ENCODE data around the gene SLC25A21.

Gene SLC25A21

DNA sequence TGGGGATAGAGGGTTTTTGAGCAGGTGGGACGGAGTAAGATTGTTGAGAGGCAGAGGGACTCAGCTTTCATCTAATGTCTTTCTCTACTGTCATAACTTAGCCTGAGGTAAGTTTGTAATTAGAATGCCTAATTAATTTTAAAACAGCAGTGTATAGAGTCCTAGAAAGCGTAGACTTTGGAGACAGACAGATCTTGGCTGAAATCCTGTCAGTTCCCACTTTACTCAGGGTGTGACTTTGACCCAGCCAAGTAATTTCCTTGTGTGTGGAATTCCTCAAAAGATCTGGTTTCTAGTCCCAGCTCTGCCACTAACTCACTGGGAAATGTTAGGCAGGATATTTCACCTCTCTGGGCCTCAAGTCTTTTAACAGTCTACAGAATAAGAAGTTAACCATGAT, 74.3 kb downstream of the SLC25A21 start:
- no peak for DNase-seq (ENCODE audit: low read depth, low spot score)
- TF ChIP-seq EZH2 (IDR thresholded peaks at IDR 0.05), result no peak
- no peak for TF ChIP-seq FOXP2 (optimal IDR thresholded peaks at IDR 0.05; ENCODE audit: control extremely low read depth, extremely low read length, insufficient read depth)
- no peak for TF ChIP-seq POLR2AphosphoS5 (IDR thresholded peaks at IDR 0.05; ENCODE audit: borderline replicate concordance, low read depth, low read length)

GRCh38 chr14:37094502-37094901, 77.9 kb downstream of the SLC25A21 start:
- no peak for TF ChIP-seq EZH2 (IDR thresholded peaks at IDR 0.05)
- no peak for TF ChIP-seq POLR2AphosphoS5 (IDR thresholded peaks at IDR 0.05; ENCODE audit: borderline replicate concordance, low read depth, low read length)
- TF ChIP-seq FOXP2 (optimal IDR thresholded peaks at IDR 0.05; ENCODE audit: control extremely low read depth, extremely low read length, insufficient read depth), result no peak
- no peaks in the 10 kb centered on the region for H3K9me3 ChIP-seq (ENCODE audit: low read depth, low read length)
- H3K4me3 ChIP-seq, result no peak overlapping the region
- DNase-seq (ENCODE audit: low read depth, low spot score), result no peak
- no peak overlapping the region for H3K27ac ChIP-seq
- H3K36me3 ChIP-seq (ENCODE audit: insufficient read depth, low read length), result no peaks in the 10 kb centered on the region
- no peak overlapping the region for H3K9ac ChIP-seq (ENCODE audit: insufficient read length)

More for the DNA sequence above, 74.3 kb downstream of the SLC25A21 start:
- no peak overlapping the region for H3K9ac ChIP-seq (ENCODE audit: insufficient read length)
- no peaks in the 10 kb centered on the region for H3K36me3 ChIP-seq (ENCODE audit: insufficient read depth, low read length)
- H3K9me3 ChIP-seq (ENCODE audit: low read depth, low read length), result no peaks in the 10 kb centered on the region
- no peak overlapping the region for H3K27ac ChIP-seq
- H3K4me3 ChIP-seq, result no peak overlapping the region

DNA sequence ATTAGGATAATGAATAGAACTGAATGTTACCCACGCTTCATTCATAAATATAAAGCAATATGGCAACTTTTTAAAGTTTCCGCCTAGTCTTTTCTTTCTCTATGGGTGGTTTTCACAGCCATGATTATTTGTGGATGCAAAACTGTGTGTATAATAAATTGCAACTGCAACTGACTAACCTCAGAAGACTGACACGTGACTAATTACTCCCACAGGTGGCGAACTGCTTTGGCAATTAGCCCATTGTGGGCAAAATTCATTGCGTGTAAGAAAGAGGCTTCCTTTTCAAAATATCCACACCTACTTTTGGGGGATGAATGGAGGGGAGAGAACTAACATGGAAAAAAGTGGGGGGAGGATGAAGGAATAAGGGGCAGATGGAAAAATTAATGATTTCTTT, 79.0 kb downstream of the SLC25A21 start:
- DNase-seq (ENCODE audit: low read depth, low spot score), result no peak
- H3K27ac ChIP-seq, result no peak overlapping the region
- no peak overlapping the region for H3K9ac ChIP-seq (ENCODE audit: insufficient read length)
- H3K9me3 ChIP-seq (ENCODE audit: low read depth, low read length), result no peaks in the 10 kb centered on the region
- TF ChIP-seq FOXP2 (optimal IDR thresholded peaks at IDR 0.05; ENCODE audit: control extremely low read depth, extremely low read length, insufficient read depth), result no peak
- H3K4me3 ChIP-seq, result no peak overlapping the region
- no peaks in the 10 kb centered on the region for H3K36me3 ChIP-seq (ENCODE audit: insufficient read depth, low read length)

- TF ChIP-seq EZH2 (IDR thresholded peaks at IDR 0.05) (no peak), FOXP2 (optimal IDR thresholded peaks at IDR 0.05; ENCODE audit: control extremely low read depth, extremely low read length, insufficient read depth) (no peak), POLR2AphosphoS5 (IDR thresholded peaks at IDR 0.05; ENCODE audit: borderline replicate concordance, low read depth, low read length) (no peak)
- Histone ChIP-seq H3K36me3 (ENCODE audit: insufficient read depth, low read length) (no peaks in the 10 kb centered on the region), H3K9ac (ENCODE audit: insufficient read length) (no peak overlapping the region), H3K9me3 (ENCODE audit: low read depth, low read length) (no peaks in the 10 kb centered on the region), H3K27ac (no peak overlapping the region), H3K4me3 (no peak overlapping the region)
- no peak for DNase-seq (ENCODE audit: low read depth, low spot score)
These were observed 80.8 kb downstream of the SLC25A21 start for GRCh38 chr14:37091651-37092050.

DNA sequence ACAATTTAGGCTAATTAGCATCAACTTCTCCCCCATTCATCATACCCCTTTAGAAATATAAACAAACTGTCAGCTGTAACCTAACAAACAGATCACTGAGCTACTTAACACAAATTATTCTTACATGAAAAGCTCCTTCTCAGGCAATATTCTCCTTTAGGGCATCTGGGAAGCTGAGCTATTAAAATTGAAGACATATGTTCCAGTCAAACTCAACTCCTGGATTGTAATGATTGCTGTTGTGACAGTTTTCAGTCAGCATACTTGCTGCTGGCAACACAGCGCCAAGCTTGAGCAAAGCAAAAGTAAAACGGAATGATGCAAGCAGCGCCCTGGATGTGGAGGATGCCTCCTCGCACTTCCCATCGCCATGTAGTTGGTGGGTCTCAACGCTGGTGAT, 82.4 kb downstream of the SLC25A21 start:
- Histone ChIP-seq H3K36me3 (ENCODE audit: insufficient read depth, low read length) (no peaks in the 10 kb centered on the region), H3K9me3 (ENCODE audit: low read depth, low read length) (no peaks in the 10 kb centered on the region), H3K27ac (peak overlapping the region; percentile 97), H3K4me3 (peak overlapping the region; percentile 72), H3K9ac (ENCODE audit: insufficient read length) (peak overlapping the region; percentile 49)
- TF ChIP-seq POLR2AphosphoS5 (IDR thresholded peaks at IDR 0.05; ENCODE audit: borderline replicate concordance, low read depth, low read length) (peak; percentile 58; the same call in 1 of the 2 replicates), EZH2 (IDR thresholded peaks at IDR 0.05) (no peak)
- DNase-seq (ENCODE audit: low read depth, low spot score), result peak; percentile 82

GRCh38 chr14:37089410-37089809, 83.0 kb downstream of the SLC25A21 start:
- Histone ChIP-seq H3K9me3 (ENCODE audit: low read depth, low read length) (no peaks in the 10 kb centered on the region), H3K9ac (ENCODE audit: insufficient read length) (peak overlapping the region; percentile 64), H3K4me3 (peak overlapping the region; percentile 72), H3K27ac (peak overlapping the region; percentile 97), H3K36me3 (ENCODE audit: insufficient read depth, low read length) (no peaks in the 10 kb centered on the region)
- DNase-seq (ENCODE audit: low read depth, low spot score), result no peak
- no peak for TF ChIP-seq EZH2 (IDR thresholded peaks at IDR 0.05)
- no peak for TF ChIP-seq POLR2AphosphoS5 (IDR thresholded peaks at IDR 0.05; ENCODE audit: borderline replicate concordance, low read depth, low read length)
- no peak for TF ChIP-seq FOXP2 (optimal IDR thresholded peaks at IDR 0.05; ENCODE audit: control extremely low read depth, extremely low read length, insufficient read depth)

- Histone ChIP-seq H3K4me3 (peak overlapping the region; percentile 72), H3K27ac (peak overlapping the region; percentile 97), H3K9me3 (ENCODE audit: low read depth, low read length) (no peaks in the 10 kb centered on the region), H3K9ac (ENCODE audit: insufficient read length) (peak overlapping the region; percentile 64), H3K36me3 (ENCODE audit: insufficient read depth, low read length) (no peaks in the 10 kb centered on the region)
- peak; percentile 77 for DNase-seq (ENCODE audit: low read depth, low spot score)
- TF ChIP-seq POLR2AphosphoS5 (IDR thresholded peaks at IDR 0.05; ENCODE audit: borderline replicate concordance, low read depth, low read length) (no peak), FOXP2 (optimal IDR thresholded peaks at IDR 0.05; ENCODE audit: control extremely low read depth, extremely low read length, insufficient read depth) (no peak), EZH2 (IDR thresholded peaks at IDR 0.05) (no peak)
These were observed 83.8 kb downstream of the SLC25A21 start for GRCh38 chr14:37088356-37089215.

GRCh38 chr14:37087520-37087919, 84.9 kb downstream of the SLC25A21 start:
- no peak for DNase-seq (ENCODE audit: low read depth, low spot score)
- peak overlapping the region; percentile 97; the same call in 1 of the 2 replicates for H3K27ac ChIP-seq
- no peak overlapping the region for H3K9ac ChIP-seq (ENCODE audit: insufficient read length)

More at GRCh38 chr14:37087520-37087919, 84.9 kb downstream of the SLC25A21 start:
- H3K36me3 ChIP-seq (ENCODE audit: insufficient read depth, low read length), result no peaks in the 10 kb centered on the region
- no peak overlapping the region for H3K4me3 ChIP-seq
- TF ChIP-seq FOXP2 (optimal IDR thresholded peaks at IDR 0.05; ENCODE audit: control extremely low read depth, extremely low read length, insufficient read depth), result no peak
- TF ChIP-seq EZH2 (IDR thresholded peaks at IDR 0.05), result no peak
- TF ChIP-seq POLR2AphosphoS5 (IDR thresholded peaks at IDR 0.05; ENCODE audit: borderline replicate concordance, low read depth, low read length), result no peak
- H3K9me3 ChIP-seq (ENCODE audit: low read depth, low read length), result no peaks in the 10 kb centered on the region

Data from SK-N-MC (cell line).